ENCODE results near the gene SPAG6.
"Not testable (repeated sequence)": the region's sequence is repeated elsewhere in the genome, so short reads cannot be mapped to it uniquely, and the experiment has no call there.

SPAG6 gene

GRCh38 chr10:22345301-22346095 is at the start of gene SPAG6:
Gene SPAG6, plus strand, starts transcription at chr10:22345496. Its CDS starts 116 bp downstream, at chr10:22345612.
- no peak for DNase-seq (ENCODE audit: low spot score)

GRCh38 chr10:22301193-22301592 is 44.1 kb upstream of the SPAG6 start:
- DNase-seq (ENCODE audit: low spot score), result no peak

- DNase-seq (ENCODE audit: low spot score), result no peak
These were observed 41.8 kb upstream of the SPAG6 start for GRCh38 chr10:22303461-22303860.

GRCh38 chr10:22305721-22306120 is 39.6 kb upstream of the SPAG6 start:
- DNase-seq (ENCODE audit: low spot score), result no peak

GRCh38 chr10:22308390-22308789 is 36.9 kb upstream of the SPAG6 start:
- DNase-seq (ENCODE audit: low spot score), result no peak

- DNase-seq (ENCODE audit: low spot score), result no peak
These were observed 35.9 kb upstream of the SPAG6 start for GRCh38 chr10:22309180-22310000.

GRCh38 chr10:22310012-22310411 is 35.3 kb upstream of the SPAG6 start:
- not testable (repeated sequence) for DNase-seq (ENCODE audit: low spot score)

GRCh38 chr10:22310928-22311327 is 34.4 kb upstream of the SPAG6 start:
- DNase-seq (ENCODE audit: low spot score), result no peak

GRCh38 chr10:22314852-22315251 is 30.4 kb upstream of the SPAG6 start:
- no peak for DNase-seq (ENCODE audit: low spot score)

- no peak for DNase-seq (ENCODE audit: low spot score)
These were observed 29.6 kb upstream of the SPAG6 start for GRCh38 chr10:22315455-22316285.

- peak; percentile 91 for DNase-seq (ENCODE audit: low spot score)
These were observed 28.8 kb upstream of the SPAG6 start, which contains the start of gene COMMD3 for GRCh38 chr10:22316286-22317075. Gene COMMD3, plus strand, starts transcription at chr10:22316388. Its CDS starts 30 bp downstream, at chr10:22316418.

- peak; percentile 22 for DNase-seq (ENCODE audit: low spot score)
These were observed 28.3 kb upstream of the SPAG6 start for GRCh38 chr10:22317076-22317370.

GRCh38 chr10:22317771-22318565 is 27.3 kb upstream of the SPAG6 start:
- no peak for DNase-seq (ENCODE audit: low spot score)

- no peak for DNase-seq (ENCODE audit: low spot score)
These were observed 26.5 kb upstream of the SPAG6 start for GRCh38 chr10:22318772-22319171.

- no peak for DNase-seq (ENCODE audit: low spot score)
These were observed 25.7 kb upstream of the SPAG6 start for GRCh38 chr10:22319547-22319979.

- no peak for DNase-seq (ENCODE audit: low spot score)
These were observed 25.2 kb upstream of the SPAG6 start for GRCh38 chr10:22319980-22320558.

GRCh38 chr10:22320591-22321155 is 24.6 kb upstream of the SPAG6 start, which contains the start of gene BMI1:
Gene BMI1, plus strand, starts transcription at chr10:22321099. Its CDS starts 5,351 bp downstream, at chr10:22326450.
- no peak for DNase-seq (ENCODE audit: low spot score)

- DNase-seq (ENCODE audit: low spot score), result peak; percentile 84
These were observed 24.0 kb upstream of the SPAG6 start for GRCh38 chr10:22321156-22321923.

Data from putamen (tissue), 1 donor.